ENCODE data around the gene PARD3B.

DNA sequence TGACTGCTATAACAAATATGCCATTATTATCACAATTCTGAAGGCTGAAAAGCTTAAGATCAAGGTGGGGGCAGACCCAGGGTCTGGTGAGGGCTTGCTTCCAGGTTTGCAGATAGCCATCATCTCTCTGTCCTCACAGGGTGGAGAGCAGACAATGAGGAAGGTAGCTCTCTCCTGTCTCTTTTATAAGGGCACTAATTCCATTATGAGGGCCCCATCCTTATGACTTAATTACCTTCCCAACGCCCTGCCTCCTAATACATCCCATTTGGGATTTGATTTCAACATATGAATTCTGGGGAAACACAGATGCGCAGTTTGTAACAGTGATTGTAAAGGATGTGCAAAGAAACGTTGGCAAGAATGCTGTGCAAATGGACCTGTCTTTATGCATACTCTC lies 44.8 kb downstream of the PARD3B start:
- TF ChIP-seq GATA3 (IDR thresholded peaks at IDR 0.05; ENCODE audit: low read depth, low read length) = no peak
- no peak for TF ChIP-seq GATA2 (IDR thresholded peaks at IDR 0.05; ENCODE audit: low read depth, low read length)

All from SH-SY5Y (cell line).